Smooth muscle cell (in vitro differentiated cells): ENCODE measurements around the gene TECPR2. TPM values are rescaled to one million over a fixed set of nuclear protein-coding genes. Genes with fewer than 3 reads are reported as not detected.

Experiments used
- DNase-seq: peaks from one replicate; lab custom pipeline; 2025; ENCODE audit not compliant: unreplicated experiment; lab: John Stamatoyannopoulos, UW
- H2AFZ ChIP-seq: fragments of 200-600 bp; sonication (generic); 2 replicates; pipeline ENCODE4 v1.6.0; 2016; ENCODE audit warnings: antibody characterized with exemption, low read depth, mild to moderate bottlenecking
- H3F3A ChIP-seq: fragments of 200-600 bp; sonication (generic); 2 replicates; pipeline ENCODE4 v1.6.0; 2017; ENCODE audit warnings: antibody characterized with exemption, low read depth
- H3K27ac ChIP-seq: fragments of 200-600 bp; sonication (generic); 2 replicates; pipeline ENCODE4 v1.5.1; 2016; ENCODE audit warnings: low read depth, mild to moderate bottlenecking
- H3K27me3 ChIP-seq: fragments of 200-600 bp; sonication (generic); 2 replicates; pipeline ENCODE4 v1.6.1; 2016; ENCODE audit warnings: low read depth, mild to moderate bottlenecking
- H3K36me3 ChIP-seq: fragments of 200-600 bp; sonication (generic); 2 replicates; pipeline ENCODE4 v1.5.1; 2016; ENCODE audit warnings: low read depth
- H3K4me1 ChIP-seq: fragments of 200-600 bp; sonication (generic); 2 replicates; pipeline ENCODE4 v1.5.1; 2016; ENCODE audit warnings: low read depth
- H3K4me2 ChIP-seq: fragments of 200-600 bp; sonication (generic); 2 replicates; pipeline ENCODE4 v1.6.0; 2016; ENCODE audit warnings: mild to moderate bottlenecking
- H3K4me3 ChIP-seq: fragments of 200-600 bp; sonication (generic); 2 replicates; pipeline ENCODE4 v1.5.1; 2016; ENCODE audit warnings: mild to moderate bottlenecking
- H3K79me2 ChIP-seq: fragments of 200-600 bp; sonication (generic); 2 replicates; pipeline ENCODE4 v1.6.0; 2016; ENCODE audit warnings: low read depth, mild to moderate bottlenecking
- H3K9ac ChIP-seq: fragments of 200-600 bp; sonication (generic); 2 replicates; pipeline ENCODE4 v1.6.0; 2016; ENCODE audit warnings: low read depth
- H3K9me3 ChIP-seq: fragments of 200-600 bp; sonication (generic); replicated peaks from 2 replicates; pipeline ENCODE4 v1.5.1; 2016; ENCODE audit warnings: low read depth
- H4K20me1 ChIP-seq: fragments of 200-600 bp; sonication (generic); 2 replicates; pipeline ENCODE4 v1.6.0; 2016; ENCODE audit warnings: low read depth
- CTCF ChIP-seq: fragments of 200-600 bp; sonication (generic); IDR thresholded peaks from 2 replicates; pipeline ENCODE4 v1.5.1; 2017; ENCODE audit warnings: borderline replicate concordance, mild to moderate bottlenecking, antibody characterized with exemption; ENCODE audit not compliant: insufficient read depth, poor library complexity, severe bottlenecking
- WGBS: methylation state at CpG from one replicate; pipeline ENCODE4 v1.1.7; 2016; ENCODE audit warnings: low lambda C conversion rate; 5-methylcytosine and 5-hydroxymethylcytosine counted together
- polyA plus RNA-seq: library from polyadenylated mRNA; unstranded; fragments of >200 nt; fragmentation: Nextera tagmentation; extraction: Ambion mirVana; gene quantifications from 2 replicates; pipeline ENCODE4 v1.2.1, GENCODE V29; 2016
- total RNA-seq: library from RNA; depleted of rRNA; stranded (reverse); fragments of >200 nt; gene quantifications from 2 replicates; pipeline ENCODE4 v1.2.3, GENCODE V29; 2014

The TECPR2 gene
- total and polyA plus RNA-seq, 2 experiments from 2014 or later = 11.0 to 12.2 TPM

- Histone ChIP-seq H3K4me1 (no peaks in the 10 kb centered on the region), H3K4me2 (peak overlapping the region; percentile 49), H3K27ac (peak overlapping the region; percentile 38), H4K20me1 (no peaks in the 10 kb centered on the region), H2AFZ (no peak overlapping the region), H3K79me2 (no peaks in the 10 kb centered on the region), H3F3A (no peaks in the 10 kb centered on the region), H3K27me3 (no peaks in the 10 kb centered on the region), H3K36me3 (no peaks in the 10 kb centered on the region), H3K9me3 (no peaks in the 10 kb centered on the region), H3K9ac (no peak overlapping the region), H3K4me3 (no peak overlapping the region)
- no peak for TF ChIP-seq CTCF
- 74% methylated on average over 6 of the region's 7 CpGs for WGBS
- DNase-seq = no peak
These were observed 124.5 kb downstream of the TECPR2 start for GRCh38 chr14:102487204-102487577.

- H3K27ac ChIP-seq = no peak overlapping the region
- no peak for DNase-seq
- H3K27me3 ChIP-seq = no peaks in the 10 kb centered on the region
- H3K4me2 ChIP-seq = no peak overlapping the region
- H3K79me2 ChIP-seq = no peaks in the 10 kb centered on the region
- H4K20me1 ChIP-seq = no peaks in the 10 kb centered on the region
- H3K9me3 ChIP-seq = no peaks in the 10 kb centered on the region
- WGBS = 91% methylated on average over 18 of the region's 18 CpGs
- TF ChIP-seq CTCF = no peak
- H3K4me3 ChIP-seq = no peak overlapping the region
- H3K4me1 ChIP-seq = no peaks in the 10 kb centered on the region
- no peaks in the 10 kb centered on the region for H3K36me3 ChIP-seq
- no peak overlapping the region for H3K9ac ChIP-seq
- no peak overlapping the region for H2AFZ ChIP-seq
- H3F3A ChIP-seq = no peaks in the 10 kb centered on the region
These were observed 127.7 kb downstream of the TECPR2 start for GRCh38 chr14:102490456-102490855.

DNA sequence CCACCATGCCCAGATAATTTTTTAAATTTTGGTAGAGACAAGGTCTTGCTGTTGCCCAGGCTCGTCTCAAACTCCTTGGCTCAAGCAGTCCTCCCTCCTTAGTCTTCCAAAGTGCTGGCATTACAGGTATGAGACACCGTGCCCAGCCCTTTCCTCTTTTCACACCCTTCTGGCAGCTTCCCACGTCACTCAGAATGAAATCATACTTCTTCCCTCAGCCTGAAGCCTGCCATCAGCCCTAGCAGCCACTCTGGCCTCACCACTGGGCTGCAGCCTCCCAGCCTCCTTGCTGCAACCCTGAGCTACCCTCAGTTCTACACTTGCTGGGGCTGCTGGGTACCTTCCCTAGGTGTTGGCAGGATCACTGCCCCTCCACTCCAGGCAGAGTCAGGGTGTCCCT, 128.6 kb downstream of the TECPR2 start:
- Histone ChIP-seq H3K4me2 (no peak overlapping the region), H3F3A (no peaks in the 10 kb centered on the region), H3K4me1 (no peaks in the 10 kb centered on the region), H3K36me3 (no peaks in the 10 kb centered on the region), H3K79me2 (no peaks in the 10 kb centered on the region), H4K20me1 (no peaks in the 10 kb centered on the region), H2AFZ (no peak overlapping the region), H3K9me3 (no peaks in the 10 kb centered on the region), H3K9ac (no peak overlapping the region), H3K27ac (no peak overlapping the region), H3K27me3 (no peaks in the 10 kb centered on the region), H3K4me3 (no peak overlapping the region)
- WGBS = 89% methylated on average over 3 of the region's 3 CpGs
- TF ChIP-seq CTCF = no peak
- no peak for DNase-seq

- Histone ChIP-seq H3K79me2 (no peaks in the 10 kb centered on the region), H4K20me1 (no peaks in the 10 kb centered on the region), H3K9ac (no peak overlapping the region), H3F3A (no peaks in the 10 kb centered on the region), H3K36me3 (no peaks in the 10 kb centered on the region), H3K9me3 (no peaks in the 10 kb centered on the region), H2AFZ (no peak overlapping the region), H3K4me1 (no peaks in the 10 kb centered on the region), H3K27ac (no peak overlapping the region), H3K27me3 (no peaks in the 10 kb centered on the region), H3K4me3 (no peak overlapping the region), H3K4me2 (no peak overlapping the region)
- no peak for DNase-seq
- no peak for TF ChIP-seq CTCF
- 95% methylated on average over 7 of the region's 7 CpGs for WGBS
These were observed 129.2 kb downstream of the TECPR2 start for GRCh38 chr14:102491786-102492530.
